Endometrial microvascular endothelial cells (primary cell): ENCODE measurements around the gene TRIM47. TPM values are rescaled to one million over a fixed set of nuclear protein-coding genes. Genes with fewer than 3 reads are reported as not detected.
"Not testable (repeated sequence)": the region's sequence is repeated elsewhere in the genome, so short reads cannot be mapped to it uniquely, and the experiment has no call there.

ENCODE experiments used
- in situ Hi-C: cut with HindIII; loops from 2 replicates; pipeline ENCODE4 v1.10.0; 2017; ENCODE audit warnings: low sequenced_read_pairs, low pct_unique_long_range_greater_than_20kb; ENCODE audit errors: inconsistent ontology term
- total RNA-seq: library from RNA; depleted of rRNA; stranded (reverse); fragments of >200 nt; gene quantifications from one replicate; pipeline ENCODE4 v1.2.3, GENCODE V29; 2015; ENCODE audit errors: inconsistent ontology term

The TRIM47 gene
- total RNA-seq, 1 donor from 2014 or later: 53.3 TPM

GRCh38 chr17:75873587-75874322 lies 4.6 kb downstream of the TRIM47 start:
- in situ Hi-C loops: no loop called here

GRCh38 chr17:75872434-75873351 lies 5.7 kb downstream of the TRIM47 start:
- in situ Hi-C loops: no loop called here

- in situ Hi-C loops: not testable (repeated sequence)
These were observed 8.2 kb downstream of the TRIM47 start for GRCh38 chr17:75870228-75870627.

GRCh38 chr17:75869282-75870141 lies 8.9 kb downstream of the TRIM47 start:
- in situ Hi-C loops: no loop called here

- in situ Hi-C loops: not testable (repeated sequence)
These were observed 9.6 kb downstream of the TRIM47 start for GRCh38 chr17:75868730-75869281.

GRCh38 chr17:75865404-75866188 lies 12.8 kb downstream of the TRIM47 start:
- in situ Hi-C loops: not testable (repeated sequence)

GRCh38 chr17:75864887-75865286 lies 13.5 kb downstream of the TRIM47 start:
- in situ Hi-C loops: not testable (repeated sequence)

- in situ Hi-C loops: no loop called here
These were observed 13.9 kb downstream of the TRIM47 start for GRCh38 chr17:75864448-75864871.

GRCh38 chr17:75861927-75862317 lies 16.5 kb downstream of the TRIM47 start:
- in situ Hi-C loops: no loop called here

GRCh38 chr17:75859358-75859757 lies 19.0 kb downstream of the TRIM47 start:
- in situ Hi-C loops: not testable (repeated sequence)

- in situ Hi-C loops: no loop called here
These were observed 22.2 kb downstream of the TRIM47 start for GRCh38 chr17:75856062-75856756.

GRCh38 chr17:75855310-75856061 lies 22.9 kb downstream of the TRIM47 start, which contains the start of gene WBP2:
TSS of gene WBP2 (minus strand) at chr17:75855335. CDS start at chr17:75855297, 38 bp downstream.
- in situ Hi-C loops: no loop called here

GRCh38 chr17:75854881-75855309 lies 23.5 kb downstream of the TRIM47 start:
- in situ Hi-C loops: no loop called here

GRCh38 chr17:75854101-75854748 lies 24.2 kb downstream of the TRIM47 start:
- in situ Hi-C loops: no loop called here

- in situ Hi-C loops: no loop called here
These were observed 24.9 kb downstream of the TRIM47 start for GRCh38 chr17:75853433-75853832.

- in situ Hi-C loops: not testable (repeated sequence)
These were observed 26.7 kb downstream of the TRIM47 start for GRCh38 chr17:75851693-75851991.
